ENCODE measurements around the gene PIK3AP1. TPM values are rescaled to one million over a fixed set of nuclear protein-coding genes. Genes with fewer than 3 reads are reported as not detected.
"Not testable (repeated sequence)": the region's sequence is repeated elsewhere in the genome, so short reads cannot be mapped to it uniquely, and the experiment has no call there.

The PIK3AP1 gene
- total RNA-seq, 1 donor from 2014 or later, result 6.7 TPM

- H3K4me3 Mint-ChIP-seq (ENCODE audit: unreplicated experiment), result no peak overlapping the region
- TF ChIP-seq EZH2 (IDR thresholded peaks at IDR 0.05; ENCODE audit: insufficient read depth, low read length) (no peak), CTCF (IDR thresholded peaks at IDR 0.05; ENCODE audit: insufficient read depth, low read depth, low read length) (no peak)
- H2AFZ ChIP-seq (ENCODE audit: low read depth, low read length), result no peak overlapping the region
These were observed 19.0 kb downstream of the PIK3AP1 start for GRCh38 chr10:96701265-96701664.

GRCh38 chr10:96700374-96701099, 19.8 kb downstream of the PIK3AP1 start:
- peaks cover under 1% of the 10 kb centered on the region for H3K4me1 Mint-ChIP-seq (ENCODE audit: low read depth, unreplicated experiment)
- no peaks in the 10 kb centered on the region for H3K27me3 ChIP-seq (ENCODE audit: insufficient read depth, low read length)
- no peaks in the 10 kb centered on the region for H3K9me3 Mint-ChIP-seq (ENCODE audit: unreplicated experiment)
- no peak overlapping the region for H3K4me3 ChIP-seq (ENCODE audit: insufficient read depth, low read depth, low read length)
- DNase-seq (ENCODE audit: low read depth) (no peak), FAIRE-seq (no peak)
- H3K4me2 ChIP-seq (ENCODE audit: low read length), result no peak overlapping the region
- H3K9me3 ChIP-seq (ENCODE audit: insufficient read depth, low read depth, low read length), result no peaks in the 10 kb centered on the region
- H3K4me3 Mint-ChIP-seq (ENCODE audit: unreplicated experiment), result no peak overlapping the region
- H3K79me2 ChIP-seq (ENCODE audit: insufficient read depth, low read length), result no peaks in the 10 kb centered on the region
- peaks cover 2% of the 10 kb centered on the region for H3K27me3 Mint-ChIP-seq (ENCODE audit: low read depth, unreplicated experiment)
- TF ChIP-seq CTCF (IDR thresholded peaks at IDR 0.05; ENCODE audit: insufficient read depth, low read depth, low read length) (no peak), EZH2 (IDR thresholded peaks at IDR 0.05; ENCODE audit: insufficient read depth, low read length) (no peak)
- no peak overlapping the region for H3K27ac ChIP-seq (ENCODE audit: low read depth, low read length)
- no peak overlapping the region for H2AFZ ChIP-seq (ENCODE audit: low read depth, low read length)
- H3K9ac ChIP-seq (ENCODE audit: low read length), result no peak overlapping the region
- no peaks in the 10 kb centered on the region for H3K36me3 Mint-ChIP-seq (ENCODE audit: low read depth, unreplicated experiment)
- H3K36me3 ChIP-seq (ENCODE audit: insufficient read depth, low read length), result no peaks in the 10 kb centered on the region
- no peaks in the 10 kb centered on the region for H4K20me1 ChIP-seq (ENCODE audit: insufficient read depth, low read length)
- no peaks in the 10 kb centered on the region for H3K4me1 ChIP-seq (ENCODE audit: insufficient read depth, low read length)
- no peak overlapping the region for H3K27ac Mint-ChIP-seq (ENCODE audit: unreplicated experiment)

More at GRCh38 chr10:96701265-96701664, 19.0 kb downstream of the PIK3AP1 start:
- Histone ChIP-seq H4K20me1 (ENCODE audit: insufficient read depth, low read length) (no peaks in the 10 kb centered on the region), H3K27ac (ENCODE audit: low read depth, low read length) (no peak overlapping the region), H3K4me2 (ENCODE audit: low read length) (no peak overlapping the region), H3K4me1 (ENCODE audit: insufficient read depth, low read length) (no peaks in the 10 kb centered on the region), H3K79me2 (ENCODE audit: insufficient read depth, low read length) (no peaks in the 10 kb centered on the region), H3K9ac (ENCODE audit: low read length) (no peak overlapping the region), H3K4me3 (ENCODE audit: insufficient read depth, low read depth, low read length) (no peak overlapping the region), H3K27me3 (ENCODE audit: insufficient read depth, low read length) (no peaks in the 10 kb centered on the region), H3K36me3 (ENCODE audit: insufficient read depth, low read length) (no peaks in the 10 kb centered on the region), H3K9me3 (ENCODE audit: insufficient read depth, low read depth, low read length) (no peaks in the 10 kb centered on the region)
- H3K36me3 Mint-ChIP-seq (ENCODE audit: low read depth, unreplicated experiment), result no peaks in the 10 kb centered on the region
- no peak overlapping the region for H3K27ac Mint-ChIP-seq (ENCODE audit: unreplicated experiment)
- DNase-seq (ENCODE audit: low read depth), result no peak
- peaks cover 2% of the 10 kb centered on the region for H3K27me3 Mint-ChIP-seq (ENCODE audit: low read depth, unreplicated experiment)
- no peak for FAIRE-seq
- H3K9me3 Mint-ChIP-seq (ENCODE audit: unreplicated experiment), result no peaks in the 10 kb centered on the region
- H3K4me1 Mint-ChIP-seq (ENCODE audit: low read depth, unreplicated experiment), result no peaks in the 10 kb centered on the region

- no peaks in the 10 kb centered on the region for H3K36me3 Mint-ChIP-seq (ENCODE audit: low read depth, unreplicated experiment)
- Histone ChIP-seq H2AFZ (ENCODE audit: low read depth, low read length) (no peak overlapping the region), H3K36me3 (ENCODE audit: insufficient read depth, low read length) (no peaks in the 10 kb centered on the region), H3K4me2 (ENCODE audit: low read length) (no peak overlapping the region), H3K27me3 (ENCODE audit: insufficient read depth, low read length) (no peaks in the 10 kb centered on the region), H3K27ac (ENCODE audit: low read depth, low read length) (no peak overlapping the region), H4K20me1 (ENCODE audit: insufficient read depth, low read length) (no peaks in the 10 kb centered on the region), H3K79me2 (ENCODE audit: insufficient read depth, low read length) (no peaks in the 10 kb centered on the region), H3K4me3 (ENCODE audit: insufficient read depth, low read depth, low read length) (no peak overlapping the region), H3K4me1 (ENCODE audit: insufficient read depth, low read length) (no peaks in the 10 kb centered on the region), H3K9me3 (ENCODE audit: insufficient read depth, low read depth, low read length) (no peaks in the 10 kb centered on the region), H3K9ac (ENCODE audit: low read length) (no peak overlapping the region)
- no peak overlapping the region for H3K27ac Mint-ChIP-seq (ENCODE audit: unreplicated experiment)
- peaks cover 2% of the 10 kb centered on the region for H3K27me3 Mint-ChIP-seq (ENCODE audit: low read depth, unreplicated experiment)
- TF ChIP-seq CTCF (IDR thresholded peaks at IDR 0.05; ENCODE audit: insufficient read depth, low read depth, low read length) (no peak), EZH2 (IDR thresholded peaks at IDR 0.05; ENCODE audit: insufficient read depth, low read length) (no peak)
- FAIRE-seq (no peak), DNase-seq (ENCODE audit: low read depth) (no peak)
- no peaks in the 10 kb centered on the region for H3K9me3 Mint-ChIP-seq (ENCODE audit: unreplicated experiment)
- H3K4me3 Mint-ChIP-seq (ENCODE audit: unreplicated experiment), result no peak overlapping the region
- peaks cover 5% of the 10 kb centered on the region for H3K4me1 Mint-ChIP-seq (ENCODE audit: low read depth, unreplicated experiment)
These were observed 20.7 kb downstream of the PIK3AP1 start for GRCh38 chr10:96699613-96700012.

GRCh38 chr10:96698305-96698704, 22.0 kb downstream of the PIK3AP1 start:
- not testable (repeated sequence) for FAIRE-seq; H3K36me3 Mint-ChIP-seq (ENCODE audit: low read depth, unreplicated experiment); H3K4me2 ChIP-seq (ENCODE audit: low read length); H3K27me3 Mint-ChIP-seq (ENCODE audit: low read depth, unreplicated experiment); H3K4me1 ChIP-seq (ENCODE audit: insufficient read depth, low read length); H3K27ac ChIP-seq (ENCODE audit: low read depth, low read length); H3K27ac Mint-ChIP-seq (ENCODE audit: unreplicated experiment); H2AFZ ChIP-seq (ENCODE audit: low read depth, low read length); DNase-seq (ENCODE audit: low read depth); H3K9ac ChIP-seq (ENCODE audit: low read length); H3K4me3 ChIP-seq (ENCODE audit: insufficient read depth, low read depth, low read length); H4K20me1 ChIP-seq (ENCODE audit: insufficient read depth, low read length); H3K9me3 Mint-ChIP-seq (ENCODE audit: unreplicated experiment); H3K4me1 Mint-ChIP-seq (ENCODE audit: low read depth, unreplicated experiment); H3K79me2 ChIP-seq (ENCODE audit: insufficient read depth, low read length); H3K9me3 ChIP-seq (ENCODE audit: insufficient read depth, low read depth, low read length); H3K4me3 Mint-ChIP-seq (ENCODE audit: unreplicated experiment); H3K27me3 ChIP-seq (ENCODE audit: insufficient read depth, low read length); H3K36me3 ChIP-seq (ENCODE audit: insufficient read depth, low read length)

All from astrocyte (in vitro differentiated cells and primary cell).